Stimulated activated CD4-positive, alpha-beta T cell treated with anti-CD3 and anti-CD28 coated beads, Interleukin-15, amount 100 ng/mL, for 24 hours (primary cell): ENCODE measurements around the gene SEPTIN10.
A peak's percentile ranks its signal among the peaks of the same experiment; 100 is the strongest.
"Not testable (repeated sequence)": the region's sequence is repeated elsewhere in the genome, so short reads cannot be mapped to it uniquely, and the experiment has no call there.

Source experiments
- DNase-seq: peaks from one replicate; pipeline ENCODE4 v3.0.0-alpha.2; 2020

The SEPTIN10 gene

DNA sequence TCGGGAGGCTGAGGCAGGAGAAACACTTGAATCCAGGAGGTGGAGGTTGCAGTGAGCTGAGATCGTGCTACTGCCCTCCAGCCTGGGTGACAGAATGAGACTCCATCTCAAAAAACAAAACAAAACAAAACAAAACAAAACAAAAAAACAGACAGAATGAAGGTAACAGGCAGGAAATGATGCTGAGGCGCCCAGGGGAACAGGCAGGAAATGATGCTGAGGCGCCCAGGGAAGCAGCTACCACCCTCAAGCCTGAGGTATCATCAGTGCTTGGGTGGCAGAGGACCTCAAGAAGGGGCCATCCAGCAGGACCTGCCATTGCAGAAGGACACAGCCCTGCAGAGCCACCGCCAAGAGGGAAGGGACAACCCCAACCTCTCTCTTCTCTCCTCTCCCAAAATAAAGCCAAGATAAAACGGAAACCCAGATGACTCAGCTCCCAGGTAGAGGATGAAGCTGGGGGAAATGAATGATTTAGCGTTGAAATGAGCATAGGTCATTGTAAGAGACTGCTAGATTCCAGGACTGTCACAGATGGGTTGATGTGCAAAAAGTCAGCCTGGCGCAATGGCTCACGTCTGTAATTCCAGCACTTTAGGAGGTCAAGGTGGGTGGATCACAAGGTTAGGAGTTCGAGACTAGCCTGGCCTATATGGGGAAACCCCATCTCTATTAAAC is 19.7 kb upstream of the SEPTIN10 start:
- DNase-seq = no peak

DNA sequence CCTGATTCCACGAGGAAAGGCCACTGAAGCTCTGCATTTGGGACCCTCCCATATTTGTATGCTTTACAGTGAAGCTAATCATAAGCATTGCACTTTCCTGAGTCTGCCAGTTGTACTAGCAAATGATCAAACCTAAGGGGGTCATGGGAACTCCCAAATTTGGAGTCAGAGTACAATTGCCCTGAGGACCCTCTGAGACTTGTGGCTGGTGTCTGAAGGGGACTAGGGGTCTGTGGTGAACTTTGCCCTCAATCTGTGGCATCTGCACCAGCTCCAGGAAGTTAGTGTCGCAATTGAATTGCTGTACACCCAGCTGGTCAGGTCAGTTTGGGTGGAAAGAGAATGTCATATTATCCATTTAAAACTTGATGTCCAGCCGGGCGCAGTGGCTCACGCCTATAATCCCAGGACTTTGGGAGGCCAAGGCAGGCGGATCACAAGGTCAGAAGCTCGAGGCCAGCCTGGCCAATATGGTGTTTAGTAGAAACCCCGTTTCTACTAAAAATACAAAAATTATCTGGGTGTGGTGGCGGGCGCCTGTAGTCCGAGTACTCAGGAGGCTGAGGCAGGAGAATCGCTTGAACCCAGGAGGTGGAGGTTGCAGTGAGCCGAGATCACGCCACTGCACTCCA is 18.5 kb upstream of the SEPTIN10 start:
- DNase-seq = no peak

DNA sequence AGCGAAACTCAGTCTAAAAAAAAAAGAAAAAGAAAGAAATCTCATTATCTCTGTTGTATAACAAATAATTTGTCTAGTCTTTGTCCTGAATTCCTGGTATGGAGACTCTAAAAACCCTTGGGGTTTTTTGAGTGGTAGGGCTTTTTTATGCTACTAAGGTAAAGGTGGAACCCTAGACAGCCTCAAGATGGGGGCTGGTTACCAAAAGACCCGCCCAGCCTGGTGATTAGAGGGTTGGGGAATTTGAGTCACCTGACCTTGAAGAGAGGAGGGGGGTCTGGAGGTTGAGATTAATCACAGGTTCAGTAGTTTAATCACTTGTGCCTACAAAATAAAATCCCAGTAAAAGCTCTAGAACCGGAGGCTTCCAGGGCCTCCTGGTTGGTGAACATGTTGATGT is 18.0 kb upstream of the SEPTIN10 start:
- no peak for DNase-seq

DNA sequence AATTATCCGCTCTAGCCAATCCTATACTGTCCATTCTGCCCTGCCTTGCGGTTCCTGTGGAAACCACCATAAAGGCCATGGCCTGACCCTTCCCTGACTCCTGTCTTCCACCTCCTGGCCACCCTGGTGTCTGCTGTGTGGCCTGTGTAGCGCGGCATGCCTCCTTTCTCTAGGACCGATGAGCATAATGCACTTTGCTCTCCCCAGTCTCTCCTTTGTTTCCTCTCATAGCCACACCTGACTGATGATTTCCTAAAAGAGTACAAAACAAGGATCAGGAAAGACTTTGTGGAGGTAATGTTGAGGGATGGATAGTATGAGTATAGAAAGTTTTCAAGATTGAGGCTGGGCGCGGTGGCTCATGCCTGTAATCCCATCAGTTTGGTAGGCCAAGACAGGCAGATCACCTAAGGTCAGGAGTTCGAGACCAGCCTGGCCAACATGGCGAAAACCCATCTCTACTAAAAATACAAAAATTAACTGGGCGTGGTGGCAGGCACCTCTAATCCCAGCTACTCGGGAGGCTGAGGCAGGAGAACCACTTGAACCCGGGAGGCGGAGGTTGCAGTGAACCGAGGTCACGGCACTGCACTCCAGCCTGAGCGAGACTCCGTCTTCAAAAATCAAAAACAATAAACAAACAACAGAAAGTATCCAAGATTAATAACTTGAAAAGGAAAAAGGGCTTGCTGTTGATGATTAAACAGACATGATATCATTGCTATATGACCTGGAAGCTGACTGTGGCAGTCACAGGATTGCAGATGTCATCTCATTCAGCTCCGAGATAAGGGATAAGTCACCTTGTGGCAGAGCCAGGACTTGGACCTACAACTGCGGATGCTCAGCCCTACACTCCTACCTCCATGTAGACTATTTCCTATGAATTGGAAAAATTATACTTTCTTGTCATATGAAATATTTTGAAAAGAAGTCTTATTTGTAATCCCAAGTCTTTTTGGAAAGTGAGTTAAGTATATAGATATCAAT is 17.0 kb upstream of the SEPTIN10 start:
- DNase-seq = no peak

DNA sequence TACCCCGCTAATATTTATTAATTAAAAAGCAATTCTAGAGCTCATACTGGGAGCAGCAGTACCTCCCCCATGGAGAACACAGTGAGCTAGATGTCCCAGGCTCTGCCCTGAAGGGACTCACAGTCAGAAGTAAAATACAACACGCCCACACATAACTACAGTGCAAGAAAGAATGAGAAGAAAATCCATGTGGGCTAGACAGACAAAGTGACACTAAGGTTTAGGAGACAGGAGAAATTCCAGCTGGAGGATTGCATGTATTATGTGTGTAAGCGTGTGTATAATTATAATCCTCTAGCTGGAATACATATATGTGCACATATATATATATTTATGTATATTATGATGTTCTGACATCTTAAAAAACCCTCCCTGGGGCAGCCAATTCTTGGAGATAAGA is 16.1 kb upstream of the SEPTIN10 start:
- no peak for DNase-seq

DNA sequence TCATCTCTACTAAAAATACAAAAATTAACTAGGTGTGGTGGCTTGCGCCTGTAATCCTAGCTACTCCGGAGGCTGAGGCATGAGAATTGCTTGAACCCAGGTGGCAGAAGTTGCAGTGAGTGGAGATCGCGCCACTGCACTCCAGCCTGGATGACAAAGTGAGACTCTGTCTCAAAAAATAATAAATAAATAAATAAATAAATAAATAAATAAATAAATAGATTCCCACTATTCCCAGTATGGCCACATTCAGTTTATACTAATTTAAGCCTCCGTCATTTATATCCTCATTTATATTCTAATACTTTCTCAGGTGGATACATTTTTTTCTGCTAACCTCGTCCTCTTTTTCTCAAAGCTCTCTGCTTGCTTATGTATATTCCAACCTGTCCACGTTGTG is 14.6 kb upstream of the SEPTIN10 start:
- not testable (repeated sequence) for DNase-seq

DNA sequence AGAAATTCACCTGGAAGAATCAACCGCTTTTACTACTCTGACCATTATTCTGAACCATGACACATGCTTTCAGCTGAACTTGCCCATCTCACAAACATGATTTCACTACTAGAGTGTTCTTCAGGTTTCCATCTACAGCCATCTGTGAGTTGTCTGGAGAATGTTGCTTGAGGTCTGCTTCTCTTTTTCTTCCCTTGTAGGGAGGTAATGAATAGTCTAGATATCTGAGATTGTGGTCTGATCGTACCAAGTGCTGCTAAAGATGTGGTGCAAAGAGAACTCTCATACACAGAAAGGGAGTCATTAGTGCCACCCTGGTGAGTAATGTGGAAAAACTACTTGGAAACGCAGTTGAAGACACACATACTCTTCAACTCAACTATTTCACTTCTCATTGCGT is 10.6 kb upstream of the SEPTIN10 start:
- no peak for DNase-seq

DNA sequence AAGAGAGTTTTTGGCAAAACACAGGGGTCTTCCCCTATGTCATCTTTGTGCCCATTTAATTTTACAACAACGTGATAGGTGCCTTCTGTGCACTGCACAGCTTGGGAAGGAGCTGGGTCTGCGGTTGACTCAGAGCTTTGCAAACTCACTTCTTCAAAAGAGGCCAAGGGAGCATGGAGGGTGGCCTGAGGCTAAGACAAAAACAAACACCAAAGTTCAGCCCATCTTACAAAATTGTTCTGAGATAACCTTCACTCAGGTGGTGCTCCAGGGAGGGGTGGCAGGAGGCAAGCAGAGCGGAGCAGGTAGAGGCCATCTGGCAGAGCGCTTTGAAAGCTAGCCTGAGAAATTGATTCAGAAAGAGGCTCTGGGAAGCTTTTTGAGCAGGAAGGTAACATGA is 10.2 kb upstream of the SEPTIN10 start:
- DNase-seq = no peak

DNA sequence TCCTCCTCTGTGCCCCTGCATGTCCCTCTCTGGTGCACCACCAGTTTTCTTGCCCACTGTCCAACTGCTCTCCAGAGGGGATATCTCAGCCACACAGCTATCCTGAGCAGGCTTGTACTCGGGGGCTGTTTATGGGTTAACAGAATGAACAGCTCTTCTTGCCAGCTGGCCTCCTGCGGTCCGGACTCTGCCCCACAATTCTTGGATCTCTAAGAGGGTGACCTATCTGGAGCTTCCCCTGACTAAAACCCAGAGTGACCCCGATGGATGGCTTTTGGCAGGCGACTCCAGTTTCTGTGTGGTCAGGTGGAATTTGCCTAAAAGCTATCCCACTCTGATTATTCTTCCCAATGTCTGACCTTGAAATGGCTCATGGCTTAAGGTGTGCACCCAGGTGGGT is 9.5 kb upstream of the SEPTIN10 start:
- no peak for DNase-seq

DNA sequence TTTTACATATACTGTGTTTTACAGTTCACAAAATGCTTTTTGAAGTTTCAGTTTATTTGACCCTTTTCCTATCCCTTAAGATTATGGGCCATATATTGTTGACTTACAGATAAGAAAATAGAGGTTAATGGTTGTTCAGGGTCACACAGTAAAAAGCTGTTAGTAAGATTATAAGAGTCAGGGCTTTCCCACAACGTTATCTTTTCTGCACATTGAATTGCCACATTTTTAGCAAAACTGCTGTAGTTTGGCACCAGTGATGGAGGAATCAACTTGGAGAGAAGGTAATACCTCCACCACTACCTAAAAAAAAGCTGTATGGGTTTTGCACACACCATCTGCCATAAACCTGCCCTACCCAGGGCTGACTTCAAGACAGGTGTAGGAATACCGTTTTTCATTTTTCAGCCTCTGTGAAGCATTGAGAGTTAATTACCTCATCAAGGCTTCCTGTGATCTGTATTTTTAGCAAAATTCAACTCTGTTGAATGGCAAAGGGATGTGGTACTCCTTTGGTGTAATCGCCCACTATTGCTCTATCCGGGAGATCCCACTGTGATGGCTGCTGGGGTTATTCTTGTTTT is 5.4 kb upstream of the SEPTIN10 start:
- no peak for DNase-seq

DNA sequence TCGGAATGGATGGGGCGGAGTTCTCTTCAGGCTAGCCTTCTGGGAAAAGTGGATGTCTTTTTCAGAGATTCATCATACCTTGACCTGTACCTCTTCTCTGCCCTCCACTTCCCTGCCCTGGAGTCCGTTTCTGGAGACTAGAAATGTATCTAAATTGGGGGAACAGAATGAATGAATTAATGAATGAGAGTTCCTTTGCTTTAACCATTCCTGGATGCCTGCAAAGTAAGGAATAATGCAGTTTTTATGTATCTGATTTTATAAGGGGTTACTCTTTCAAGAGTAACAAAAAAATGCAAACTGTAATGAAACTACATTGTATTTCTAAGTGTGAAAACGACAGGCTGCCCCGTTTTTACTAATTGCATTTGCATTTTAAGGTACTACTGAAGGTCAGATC is 2.4 kb upstream of the SEPTIN10 start:
- no peak for DNase-seq

DNA sequence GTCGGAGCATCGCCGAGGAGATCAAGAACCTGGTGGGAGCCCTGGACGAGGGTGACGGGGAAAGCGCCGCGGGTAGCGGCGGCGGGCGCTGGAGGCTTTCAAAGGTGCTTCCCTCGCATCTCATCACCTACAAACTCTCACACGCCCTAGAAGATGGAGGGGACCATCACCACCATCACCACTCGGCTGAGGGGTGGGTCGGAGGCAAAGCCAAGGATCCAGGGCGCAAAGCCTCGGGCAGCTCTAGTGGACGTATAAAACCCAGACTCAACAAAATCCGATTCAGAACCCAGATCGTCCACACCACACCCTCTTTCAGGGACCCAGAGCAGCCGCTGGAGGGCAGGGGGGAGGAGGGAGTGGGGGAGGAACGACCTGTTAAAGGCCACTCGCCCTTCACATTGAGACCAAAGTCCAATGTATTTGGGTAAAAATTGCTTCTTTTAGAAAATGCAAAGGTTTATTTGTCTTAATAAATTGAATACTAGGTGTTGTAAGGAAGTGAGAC is 1.9 kb upstream of the SEPTIN10 start:
- no peak for DNase-seq

DNA sequence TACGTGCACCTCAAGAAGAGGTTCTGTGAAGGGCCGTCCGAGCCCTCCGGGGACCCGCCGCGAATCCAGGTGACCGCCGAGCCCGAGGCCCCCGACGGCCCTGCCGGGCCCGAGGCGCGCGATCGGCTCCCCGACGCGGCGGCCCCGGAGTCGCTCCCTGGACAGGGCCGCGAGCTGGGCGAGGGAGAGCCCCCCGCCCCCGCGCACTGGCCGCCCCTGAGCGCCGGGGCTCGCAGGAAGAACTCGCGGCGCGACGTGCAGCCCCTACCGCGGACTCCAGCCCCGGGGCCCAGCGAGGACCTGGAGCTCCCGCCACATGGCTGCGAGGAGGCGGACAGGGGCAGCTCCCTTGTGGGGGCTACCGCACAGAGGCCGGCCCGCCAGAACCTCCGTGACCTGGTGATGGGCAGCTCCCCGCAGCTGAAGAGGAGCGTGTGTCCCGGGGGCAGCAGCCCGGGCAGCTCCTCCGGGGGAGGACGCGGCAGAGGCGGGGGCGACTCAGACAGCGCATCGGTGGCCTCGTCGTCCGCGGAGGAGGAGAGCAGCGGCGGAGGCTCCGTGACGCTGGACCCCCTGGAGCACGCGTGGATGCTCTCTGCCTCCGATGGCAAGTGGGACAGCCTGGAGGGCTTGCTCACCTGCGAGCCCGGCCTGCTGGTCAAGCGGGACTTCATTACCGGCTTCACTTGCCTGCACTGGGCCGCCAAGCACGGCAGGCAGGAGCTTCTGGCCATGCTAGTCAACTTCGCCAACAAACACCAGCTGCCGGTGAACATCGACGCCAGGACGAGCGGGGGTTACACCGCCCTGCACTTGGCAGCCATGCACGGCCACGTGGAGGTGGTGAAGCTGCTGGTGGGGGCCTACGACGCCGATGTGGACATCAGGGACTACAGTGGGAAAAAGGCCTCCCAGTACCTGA is 1.2 kb upstream of the SEPTIN10 start:
- DNase-seq = peak; percentile 10

DNA sequence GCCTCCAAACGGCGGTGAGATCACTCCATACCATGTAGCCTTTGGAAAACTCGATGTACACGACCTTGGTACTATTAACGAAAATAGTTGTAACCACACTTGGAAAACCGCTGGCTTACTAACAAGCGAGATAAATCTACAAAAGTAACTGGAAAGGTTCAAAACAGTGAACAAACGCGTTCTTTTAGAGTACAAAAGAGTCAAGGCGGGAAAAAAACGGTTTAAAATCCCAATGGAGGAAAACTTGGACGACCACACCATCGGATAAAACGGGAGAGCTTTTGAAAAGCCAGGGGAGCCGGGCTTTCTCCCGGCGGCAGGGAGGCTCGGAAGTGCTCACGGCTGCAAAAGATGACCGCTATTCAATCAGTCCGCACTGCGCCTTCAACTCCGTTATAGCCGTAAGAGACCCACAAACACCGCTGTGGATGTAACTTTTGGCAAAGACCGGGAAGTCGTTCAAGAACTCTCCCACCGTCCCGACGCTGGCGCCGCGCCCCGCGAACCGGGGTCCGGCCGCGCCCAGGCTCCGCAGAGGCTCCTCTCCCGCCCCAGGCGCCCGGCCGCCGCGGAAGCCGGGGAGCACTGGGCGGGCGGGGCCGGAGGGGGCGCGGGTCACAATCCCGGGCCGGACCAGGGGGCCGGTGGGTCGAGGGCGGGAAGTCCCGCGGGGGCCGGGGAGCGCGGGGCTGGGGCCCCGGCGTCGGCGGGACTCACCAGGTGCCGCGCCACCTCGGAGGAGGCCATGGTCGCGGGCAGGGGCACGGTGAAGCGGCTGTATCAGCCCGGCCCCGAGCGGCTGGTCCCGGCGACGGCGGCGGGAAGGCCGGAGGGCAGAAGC is 465 bp downstream of the SEPTIN10 start:
- DNase-seq = no peak

DNA sequence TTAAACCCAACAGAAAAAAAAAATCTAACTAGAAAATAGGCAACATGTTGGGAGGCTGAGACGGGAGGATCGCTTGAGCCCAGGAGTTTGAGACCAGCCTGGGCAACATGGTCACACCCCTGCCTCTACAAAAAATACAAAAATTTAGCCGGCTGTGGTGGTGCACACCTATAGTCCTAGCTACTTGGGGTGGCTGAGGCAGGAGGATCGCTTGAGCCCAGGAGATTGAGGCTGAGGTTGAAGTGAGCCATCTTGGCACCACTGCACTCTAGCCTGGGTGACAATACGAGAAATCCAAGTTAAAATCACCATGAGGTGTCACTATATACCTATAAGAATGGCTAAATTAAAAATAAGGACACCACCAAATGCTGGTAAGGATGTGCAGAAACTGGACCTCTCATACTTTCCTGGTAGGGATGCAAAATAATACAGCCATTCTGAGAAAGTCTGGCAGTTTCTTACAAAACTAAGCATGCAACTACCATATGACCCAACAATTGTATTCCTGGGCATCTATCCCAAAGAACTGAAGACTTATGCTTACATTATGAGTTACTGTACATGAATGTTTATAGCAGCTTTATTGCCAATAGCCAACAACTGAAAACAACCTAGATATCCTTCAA is 2.2 kb downstream of the SEPTIN10 start:
- no peak for DNase-seq

DNA sequence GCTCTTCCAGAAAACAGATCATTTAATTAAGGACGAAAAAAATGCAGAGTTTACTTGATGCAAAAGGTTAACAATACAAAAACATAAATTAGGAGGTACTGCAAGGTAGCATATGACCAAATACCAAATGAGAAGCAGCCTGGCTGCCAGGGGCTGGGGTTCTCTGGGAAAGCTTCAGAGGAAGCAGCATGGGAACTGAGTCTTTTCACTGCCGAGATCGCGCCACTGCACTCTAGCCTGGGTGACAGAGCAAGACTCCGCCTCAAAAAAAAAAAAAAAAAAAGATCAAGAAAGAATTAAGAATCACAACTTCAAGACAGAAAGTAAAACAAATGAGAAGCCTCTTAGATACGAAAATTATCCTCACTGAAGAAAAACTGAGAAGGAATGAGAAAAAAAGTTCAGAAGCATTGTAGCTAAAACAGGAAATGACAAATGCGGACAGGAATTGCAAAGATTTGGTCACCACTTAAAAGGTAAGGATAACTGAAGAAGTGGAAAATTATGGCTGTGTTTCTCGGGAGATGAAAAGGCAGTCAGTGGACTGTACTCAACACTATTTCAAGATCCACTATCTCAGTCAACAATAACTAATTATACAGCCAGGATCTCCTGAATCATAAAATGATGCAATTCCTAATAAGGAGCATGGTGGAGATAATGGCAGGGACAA is 4.3 kb downstream of the SEPTIN10 start:
- no peak for DNase-seq

DNA sequence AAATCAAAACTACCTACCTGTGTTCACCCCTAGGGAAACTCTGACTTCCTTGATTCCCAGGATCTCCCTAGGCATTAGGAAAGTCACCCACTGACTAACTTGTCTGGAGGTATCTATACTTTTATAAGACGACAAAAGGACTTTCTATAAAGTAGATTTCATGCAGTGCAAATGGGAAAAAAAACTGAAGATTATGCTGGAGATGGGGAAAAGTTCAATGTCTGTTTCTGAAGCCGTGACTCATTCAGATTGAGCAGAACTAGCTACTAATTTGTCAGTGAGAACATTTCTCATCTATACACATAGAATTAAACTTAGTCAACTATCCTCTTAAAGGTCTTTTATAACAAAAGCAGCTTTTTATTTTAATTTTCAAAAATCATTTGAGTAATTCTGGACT is 6.0 kb downstream of the SEPTIN10 start:
- DNase-seq = no peak

DNA sequence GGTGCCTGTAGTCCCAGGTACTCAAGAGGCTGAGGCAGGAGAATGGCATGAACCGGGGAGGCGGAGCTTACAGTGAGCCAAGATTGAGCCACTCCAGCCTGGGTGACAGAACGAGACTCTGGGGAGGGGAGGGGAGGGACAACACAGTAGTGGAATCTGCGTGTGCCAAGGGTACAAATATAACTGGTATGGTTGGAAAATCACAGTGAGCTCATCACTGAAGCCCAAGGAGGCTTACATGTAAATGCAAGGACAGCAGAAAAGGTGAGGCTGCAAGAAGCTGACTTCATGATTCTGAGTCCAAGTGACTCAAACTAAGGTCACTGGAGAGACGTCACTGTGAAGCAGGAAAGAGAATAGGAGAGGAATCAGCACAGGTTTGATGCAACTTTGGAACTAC is 9.2 kb downstream of the SEPTIN10 start:
- DNase-seq = no peak

DNA sequence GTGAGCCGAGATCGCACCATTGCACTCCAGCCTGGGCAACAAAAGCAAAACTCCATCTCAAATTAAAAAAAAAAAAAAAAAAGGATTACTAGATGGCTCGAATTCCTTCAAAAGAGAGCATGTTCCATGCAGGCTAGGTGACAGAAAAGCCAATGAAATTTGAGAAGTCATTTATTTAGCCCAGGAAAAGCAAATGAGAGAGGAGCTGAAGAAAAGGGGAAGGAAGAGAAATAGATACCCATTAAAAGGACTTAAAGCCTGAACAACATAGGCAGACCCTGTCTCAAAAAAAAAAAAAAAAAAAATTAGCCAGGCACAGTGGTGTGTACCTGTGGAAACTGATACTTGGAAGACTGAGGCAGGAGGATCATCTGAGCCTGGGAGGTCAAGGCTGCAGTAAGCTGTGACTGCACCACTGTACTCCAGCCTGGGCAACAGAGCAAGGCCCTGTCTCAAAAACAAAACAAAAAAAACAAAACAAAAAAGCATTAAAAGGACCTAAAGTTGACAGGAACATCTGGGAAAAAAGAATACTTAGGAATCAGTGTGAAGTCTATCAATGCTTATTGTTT is 11.1 kb downstream of the SEPTIN10 start:
- DNase-seq = no peak

DNA sequence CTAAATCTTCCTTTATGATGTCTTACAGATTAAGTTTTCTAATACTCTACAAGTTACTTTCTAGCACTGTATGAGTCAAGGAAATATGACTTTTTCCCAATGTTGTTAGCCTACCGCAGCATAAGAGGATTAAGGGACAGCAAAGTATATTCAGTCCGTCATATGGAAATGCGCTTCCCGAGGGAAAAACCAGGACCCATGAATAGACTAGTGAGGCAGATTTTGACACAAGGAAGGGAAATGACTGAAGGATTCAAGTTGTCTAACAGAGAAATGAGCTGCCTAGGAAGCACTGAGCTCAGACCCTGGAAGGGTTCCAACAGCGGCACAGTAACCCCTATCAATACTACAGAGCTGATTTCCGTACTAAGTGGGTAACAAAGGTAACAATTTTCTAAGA is 12.0 kb downstream of the SEPTIN10 start:
- DNase-seq = no peak
